Transverse colon (tissue), 4 donors: Measurements from ENCODE around the gene TRHDE.

Experiments used
- POLR2A ChIP-seq: fragments of 450-650 bp; IDR thresholded peaks from one replicate; pipeline ENCODE4 v1.6.1; 2016; ENCODE audit warnings: antibody characterized with exemption, mild to moderate bottlenecking, moderate library complexity
- POLR2AphosphoS5 ChIP-seq, 3 donors: sonication (generic); formaldehyde crosslinking; IDR thresholded peaks; one replicate each; pipeline ENCODE4 v1.6.1; 2016; ENCODE audit warnings: antibody characterized with exemption in 3 of 3
- TF ChIP-seq, protein P1 (sequence below), 5 experiments: fragments of 200-600 bp in 3 of 5; fragments of 450-650 bp in 2 of 5; sonication (generic) in 3 of 5; IDR thresholded peaks; 1 replicate in 2 of 5; 2 replicates in 3 of 5; pipeline ENCODE4 v1.5.1; 2016 to 2017; ENCODE audit warnings: antibody characterized with exemption in 5 of 5, inconsistent platforms in 3 of 5, mild to moderate bottlenecking in 2 of 5, moderate library complexity in 1 of 5

DNA sequence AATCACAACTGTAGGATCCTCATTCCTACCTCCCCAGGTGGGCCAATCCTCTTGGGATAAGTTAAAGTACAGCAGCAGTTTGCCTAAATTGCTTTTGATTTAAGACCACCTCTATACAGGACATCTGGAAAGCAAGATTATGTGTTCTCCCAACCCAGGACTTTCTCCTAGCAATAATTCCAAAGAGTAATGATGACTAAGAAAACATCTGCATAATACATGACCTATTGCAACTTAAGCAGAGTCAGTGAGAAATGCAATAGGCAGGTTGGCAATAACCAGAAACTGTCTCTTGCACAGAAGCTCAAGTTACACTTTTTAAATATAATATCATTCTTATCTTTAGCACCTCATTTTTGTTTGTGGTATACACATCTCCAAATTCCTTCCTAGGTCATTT is 275.4 kb downstream of the TRHDE start:
- TF ChIP-seq, protein P1, sequence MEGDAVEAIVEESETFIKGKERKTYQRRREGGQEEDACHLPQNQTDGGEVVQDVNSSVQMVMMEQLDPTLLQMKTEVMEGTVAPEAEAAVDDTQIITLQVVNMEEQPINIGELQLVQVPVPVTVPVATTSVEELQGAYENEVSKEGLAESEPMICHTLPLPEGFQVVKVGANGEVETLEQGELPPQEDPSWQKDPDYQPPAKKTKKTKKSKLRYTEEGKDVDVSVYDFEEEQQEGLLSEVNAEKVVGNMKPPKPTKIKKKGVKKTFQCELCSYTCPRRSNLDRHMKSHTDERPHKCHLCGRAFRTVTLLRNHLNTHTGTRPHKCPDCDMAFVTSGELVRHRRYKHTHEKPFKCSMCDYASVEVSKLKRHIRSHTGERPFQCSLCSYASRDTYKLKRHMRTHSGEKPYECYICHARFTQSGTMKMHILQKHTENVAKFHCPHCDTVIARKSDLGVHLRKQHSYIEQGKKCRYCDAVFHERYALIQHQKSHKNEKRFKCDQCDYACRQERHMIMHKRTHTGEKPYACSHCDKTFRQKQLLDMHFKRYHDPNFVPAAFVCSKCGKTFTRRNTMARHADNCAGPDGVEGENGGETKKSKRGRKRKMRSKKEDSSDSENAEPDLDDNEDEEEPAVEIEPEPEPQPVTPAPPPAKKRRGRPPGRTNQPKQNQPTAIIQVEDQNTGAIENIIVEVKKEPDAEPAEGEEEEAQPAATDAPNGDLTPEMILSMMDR (IDR thresholded peaks at IDR 0.05) = no peak
- TF ChIP-seq POLR2AphosphoS5 (IDR thresholded peaks at IDR 0.05) = no peak
- TF ChIP-seq POLR2A = no peak
